Ecto neural progenitor cell (in vitro differentiated cells): ENCODE data around the gene ARHGAP45.
A peak's percentile ranks its signal among the peaks of the same experiment; 100 is the strongest.

Source experiments
- DNase-seq: peaks from one replicate; pipeline ENCODE4 v3.0.0-alpha.2; 2018; ENCODE audit warnings: low spot score

Gene ARHGAP45

GRCh38 chr19:1038978-1039645 is 27.9 kb upstream of the ARHGAP45 start:
- no peak for DNase-seq

- DNase-seq = peak; percentile 98
Observed at GRCh38 chr19:1039646-1040475, 27.1 kb upstream of the ARHGAP45 start, which contains the start of gene ABCA7. Gene ABCA7, plus strand, starts transcription at chr19:1040107. Its CDS starts 1,255 bp downstream, at chr19:1041362.

- peak; percentile 95 for DNase-seq
Observed at GRCh38 chr19:1040476-1041271, 26.3 kb upstream of the ARHGAP45 start.

GRCh38 chr19:1041272-1041834 is 25.6 kb upstream of the ARHGAP45 start:
- DNase-seq = no peak

- DNase-seq = no peak
Observed at GRCh38 chr19:1041835-1042685, 24.9 kb upstream of the ARHGAP45 start.

- no peak for DNase-seq
Observed at GRCh38 chr19:1042689-1043511, 24.1 kb upstream of the ARHGAP45 start.

GRCh38 chr19:1045247-1045603 is 21.7 kb upstream of the ARHGAP45 start:
- no peak for DNase-seq

- DNase-seq = peak; percentile 46
Observed at GRCh38 chr19:1046117-1046626, 20.8 kb upstream of the ARHGAP45 start.

- DNase-seq = peak; percentile 43
Observed at GRCh38 chr19:1046836-1047695, 19.9 kb upstream of the ARHGAP45 start.

- no peak for DNase-seq
Observed at GRCh38 chr19:1047696-1048147, 19.2 kb upstream of the ARHGAP45 start.

GRCh38 chr19:1049106-1049505 is 17.9 kb upstream of the ARHGAP45 start:
- no peak for DNase-seq

GRCh38 chr19:1049800-1050199 is 17.2 kb upstream of the ARHGAP45 start:
- no peak for DNase-seq

GRCh38 chr19:1050989-1051788 is 15.8 kb upstream of the ARHGAP45 start:
- DNase-seq = no peak

- no peak for DNase-seq
Observed at GRCh38 chr19:1051791-1052190, 15.2 kb upstream of the ARHGAP45 start.

- DNase-seq = no peak
Observed at GRCh38 chr19:1052349-1052975, 14.5 kb upstream of the ARHGAP45 start.

- DNase-seq = no peak
Observed at GRCh38 chr19:1053176-1054101, 13.5 kb upstream of the ARHGAP45 start.
